Endothelial cell of umbilical vein (primary cell): Measurements from ENCODE around the gene NOXA1. TPM values are rescaled to one million over a fixed set of nuclear protein-coding genes. Genes with fewer than 3 reads are reported as not detected.
"Not testable (repeated sequence)": the region's sequence is repeated elsewhere in the genome, so short reads cannot be mapped to it uniquely, and the experiment has no call there.

Experiments
- BruUV-seq: library from RNA; stranded (reverse); fragments of 400-500 nt; replicated peaks from 2 replicates; lab custom pipeline; 2021; lab: Mats Ljungman, UMichigan
- CTCF ChIA-PET: fragments of 300-600, 350-600 bp; sonication (Branson Sonifier 250); formaldehyde crosslinking; loops from one replicate; lab custom pipeline; 2021; ENCODE audit warnings: antibody characterized with exemption, inconsistent platforms; lab: Charles Lee
- POLR2A ChIA-PET: fragments of 300-600, 350-600 bp; sonication (Branson Sonifier 250); formaldehyde crosslinking; loops from one replicate; lab custom pipeline; 2021; ENCODE audit warnings: antibody characterized with exemption, inconsistent platforms; lab: Charles Lee
- DNase-seq: peaks from one replicate; pipeline ENCODE4 v3.0.0-alpha.2; 2011; ENCODE audit warnings: low read depth, low spot score
- FAIRE-seq: peaks from 2 replicates; lab custom pipeline; 2011; peaks lifted over from hg19 to GRCh38; lab: Jason Lieb, UNC
- H2AFZ ChIP-seq: 2 replicates; pipeline ENCODE4 v1.6.0; 2012; ENCODE audit warnings: low read depth, low read length, control low read depth, inconsistent platforms
- H3K27ac ChIP-seq: 2 replicates; pipeline ENCODE4 v1.5.1; 2011; ENCODE audit warnings: low read depth, mild to moderate bottlenecking, control low read depth, low read length, moderate library complexity; ENCODE audit not compliant: insufficient read depth
- H3K27me3 ChIP-seq, 2 experiments: 2 replicates each; pipeline versions ENCODE4 v1.6.0 to v1.6.1; 2011; ENCODE audit warnings: low read length in 2 of 2, mixed read lengths in 1 of 2; ENCODE audit not compliant: control insufficient read depth in 2 of 2, insufficient read depth in 2 of 2
- H3K36me3 ChIP-seq, 2 experiments: 2 replicates in 1 of 2; 3 replicates in 1 of 2; pipeline ENCODE4 v1.5.1; 2011; ENCODE audit warnings: low read length in 2 of 2, mild to moderate bottlenecking in 1 of 2, moderate library complexity in 1 of 2; ENCODE audit not compliant: control insufficient read depth in 2 of 2, insufficient read depth in 2 of 2; ENCODE audit errors: extremely low read depth in 1 of 2
- H3K4me1 ChIP-seq: 3 replicates; pipeline ENCODE4 v1.5.1; 2011; ENCODE audit warnings: mild to moderate bottlenecking, low read length; ENCODE audit not compliant: control insufficient read depth, insufficient read depth; ENCODE audit errors: extremely low read depth
- H3K4me2 ChIP-seq: 2 replicates; pipeline ENCODE4 v1.6.1; 2011; ENCODE audit warnings: low read length, control low read depth, mixed read lengths; ENCODE audit not compliant: insufficient read depth
- H3K4me3 ChIP-seq, 3 experiments: fragments of 200-600 bp in 1 of 3; sonication (generic), shearing (Covaris generic) in 1 of 3; replicated peaks in 1 of 3; 2 replicates each; pipeline ENCODE4 v1.5.1; 2011 to 2016; ENCODE audit warnings: control low read depth in 3 of 3, low read length in 3 of 3, mild to moderate bottlenecking in 2 of 3, inconsistent platforms in 1 of 3, low read depth in 1 of 3, moderate library complexity in 1 of 3; ENCODE audit not compliant: insufficient read depth in 1 of 3
- H3K79me2 ChIP-seq: 2 replicates; pipeline ENCODE4 v1.6.0; 2012; ENCODE audit warnings: low read length, inconsistent platforms; ENCODE audit not compliant: control insufficient read depth, insufficient read depth
- H3K9ac ChIP-seq: replicated peaks from 2 replicates; pipeline ENCODE3; 2011; ENCODE audit warnings: low read length, control low read depth; ENCODE audit not compliant: insufficient read depth; ENCODE audit errors: extremely low read depth
- H3K9me1 ChIP-seq: replicated peaks from 3 replicates; pipeline ENCODE4 v1.6.0; 2011; ENCODE audit warnings: mild to moderate bottlenecking, low read length; ENCODE audit not compliant: control insufficient read depth, insufficient read depth; ENCODE audit errors: extremely low read depth
- H3K9me3 ChIP-seq: replicated peaks from 2 replicates; pipeline ENCODE4 v1.5.1; 2012; ENCODE audit warnings: low read length, inconsistent platforms; ENCODE audit not compliant: control insufficient read depth, insufficient read depth
- H4K20me1 ChIP-seq: replicated peaks from 2 replicates; pipeline ENCODE3; 2011; ENCODE audit warnings: mild to moderate bottlenecking, low read length; ENCODE audit not compliant: control insufficient read depth, insufficient read depth; ENCODE audit errors: extremely low read depth
- EZH2 ChIP-seq: IDR thresholded peaks from 2 replicates; pipeline ENCODE4 v1.6.1; 2012; ENCODE audit warnings: borderline replicate concordance, low read depth, mild to moderate bottlenecking, moderate library complexity, low read length, inconsistent platforms; ENCODE audit not compliant: severe bottlenecking
- FOS ChIP-seq: IDR thresholded peaks from 2 replicates; pipeline ENCODE4 v1.6.1; 2011; ENCODE audit warnings: mild to moderate bottlenecking, low read length, moderate library complexity, borderline replicate concordance; ENCODE audit not compliant: insufficient read depth
- GATA2 ChIP-seq: IDR thresholded peaks from 2 replicates; pipeline ENCODE4 v1.7.0; 2011; ENCODE audit warnings: low read depth, mild to moderate bottlenecking, moderate library complexity, mixed read lengths, low read length; ENCODE audit not compliant: insufficient read length, insufficient read depth
- JUN ChIP-seq: IDR thresholded peaks from 2 replicates; pipeline ENCODE4 v1.6.1; 2011; ENCODE audit warnings: borderline replicate concordance, low read depth; ENCODE audit not compliant: insufficient read length, insufficient read depth
- MYC ChIP-seq: IDR thresholded peaks from one replicate; pipeline ENCODE4 v1.6.1; 2011; ENCODE audit warnings: mild to moderate bottlenecking, low read depth, low read length
- POLR2A ChIP-seq: IDR thresholded peaks from 2 replicates; pipeline ENCODE4 v1.6.1; 2012; ENCODE audit warnings: low read depth, mild to moderate bottlenecking, control low read depth, low read length
- POLR2AphosphoS5 ChIP-seq: IDR thresholded peaks from 2 replicates; pipeline ENCODE4 v1.6.1; 2012; ENCODE audit warnings: low read depth, mild to moderate bottlenecking, control low read depth, low read length, moderate library complexity; ENCODE audit not compliant: insufficient read depth
- dilution Hi-C: fragments of 300-500 bp; cut with MboI; formaldehyde crosslinking; loops from one replicate; pipeline ENCODE4 v1.15.0; 2019; ENCODE audit warnings: low sequenced_read_pairs; ENCODE audit not compliant: extremely low pct_ligation_motif_present
- intact Hi-C: fragments of 100-400 bp; cut with micrococcal nuclease; formaldehyde crosslinking; loops from one replicate; pipeline ENCODE4 v1.10.0; 2022
- polyA plus RNA-seq, 4 experiments: library from polyadenylated mRNA; depleted of rRNA in 3 of 4; stranded (reverse) in 3 of 4; unstranded in 1 of 4; fragments of >200 nt; gene quantifications; 2 replicates each; pipeline versions ENCODE4 v1.2.1 to v1.2.3, GENCODE V29; 2011 to 2012; ENCODE audit warnings: missing spikeins in 1 of 4
- total RNA-seq: library from RNA; stranded (reverse); gene quantifications from 2 replicates; pipeline ENCODE4 v1.2.3, GENCODE V29; 2021
- TF ChIP-seq, protein P1 (sequence below), 2 donors: IDR thresholded peaks; 1 replicate in 1 of 2; 2 replicates in 1 of 2; pipeline ENCODE4 v1.5.1; 2011; ENCODE audit warnings: low read length in 2 of 2, mild to moderate bottlenecking in 2 of 2, moderate library complexity in 2 of 2, control low read depth in 1 of 2, inconsistent platforms in 1 of 2, low read depth in 1 of 2; ENCODE audit not compliant: insufficient read depth in 1 of 2; ENCODE audit errors: extremely low read depth in 1 of 2
- TF ChIP-seq, protein P2 (sequence below): IDR thresholded peaks from 2 replicates; pipeline ENCODE4 v1.6.1; 2011; ENCODE audit not compliant: insufficient read depth, insufficient read length

The NOXA1 gene
- total and polyA plus RNA-seq, 2 donors (not counting 3 experiments of a cell fraction or from before 2014, with no cell fraction given): 0.40 to 0.91 TPM

DNA sequence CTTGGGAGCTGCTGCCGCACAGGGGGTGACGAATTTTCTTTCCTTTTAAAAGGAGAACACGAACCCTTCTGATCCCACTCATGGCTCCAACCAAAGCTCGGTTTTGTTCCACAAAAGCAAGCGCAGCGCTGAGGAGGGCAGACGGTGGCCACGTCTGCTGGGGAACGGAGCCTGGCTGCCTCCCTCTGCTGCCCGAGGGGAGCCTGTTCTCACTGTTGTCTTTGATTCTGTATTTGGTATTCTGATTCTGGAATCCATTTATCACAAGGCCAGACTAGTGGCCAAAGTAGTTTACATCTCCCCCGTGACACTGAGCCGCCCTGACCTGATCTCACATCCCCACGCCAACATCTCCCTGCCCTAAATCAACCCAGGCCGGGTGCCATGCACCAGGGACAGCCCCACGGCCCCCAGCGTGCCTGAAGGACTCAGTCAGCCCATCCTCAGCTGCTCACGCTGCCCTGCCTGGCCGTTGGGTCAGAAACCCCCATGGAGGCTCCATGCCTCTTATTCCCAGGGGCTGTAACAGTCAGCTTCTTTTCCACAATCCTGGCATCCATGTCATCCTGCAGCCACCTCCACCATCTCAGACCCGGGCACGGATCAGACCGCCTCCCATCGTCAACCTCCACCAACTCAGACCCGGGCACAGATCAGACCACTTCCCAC is 42.7 kb downstream of the NOXA1 start:
- FAIRE-seq: no peak
- no peak for TF ChIP-seq POLR2AphosphoS5
- TF ChIP-seq FOS: no peak
- TF ChIP-seq EZH2: no peak
- TF ChIP-seq, protein P1, sequence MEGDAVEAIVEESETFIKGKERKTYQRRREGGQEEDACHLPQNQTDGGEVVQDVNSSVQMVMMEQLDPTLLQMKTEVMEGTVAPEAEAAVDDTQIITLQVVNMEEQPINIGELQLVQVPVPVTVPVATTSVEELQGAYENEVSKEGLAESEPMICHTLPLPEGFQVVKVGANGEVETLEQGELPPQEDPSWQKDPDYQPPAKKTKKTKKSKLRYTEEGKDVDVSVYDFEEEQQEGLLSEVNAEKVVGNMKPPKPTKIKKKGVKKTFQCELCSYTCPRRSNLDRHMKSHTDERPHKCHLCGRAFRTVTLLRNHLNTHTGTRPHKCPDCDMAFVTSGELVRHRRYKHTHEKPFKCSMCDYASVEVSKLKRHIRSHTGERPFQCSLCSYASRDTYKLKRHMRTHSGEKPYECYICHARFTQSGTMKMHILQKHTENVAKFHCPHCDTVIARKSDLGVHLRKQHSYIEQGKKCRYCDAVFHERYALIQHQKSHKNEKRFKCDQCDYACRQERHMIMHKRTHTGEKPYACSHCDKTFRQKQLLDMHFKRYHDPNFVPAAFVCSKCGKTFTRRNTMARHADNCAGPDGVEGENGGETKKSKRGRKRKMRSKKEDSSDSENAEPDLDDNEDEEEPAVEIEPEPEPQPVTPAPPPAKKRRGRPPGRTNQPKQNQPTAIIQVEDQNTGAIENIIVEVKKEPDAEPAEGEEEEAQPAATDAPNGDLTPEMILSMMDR (IDR thresholded peaks at IDR 0.05; ENCODE audit: extremely low read depth in 1 of 2, insufficient read depth in 1 of 2, low read depth in 1 of 2, low read length in 2 of 2): no peak
- no peak for TF ChIP-seq MYC
- TF ChIP-seq, protein P2, sequence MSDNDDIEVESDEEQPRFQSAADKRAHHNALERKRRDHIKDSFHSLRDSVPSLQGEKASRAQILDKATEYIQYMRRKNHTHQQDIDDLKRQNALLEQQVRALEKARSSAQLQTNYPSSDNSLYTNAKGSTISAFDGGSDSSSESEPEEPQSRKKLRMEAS: no peak
- no peak for TF ChIP-seq JUN
- TF ChIP-seq POLR2A: no peak
- TF ChIP-seq GATA2: no peak
- Histone ChIP-seq H3K36me3 (no peaks in the 10 kb centered on the region), H4K20me1 (no peaks in the 10 kb centered on the region), H3K9me3 (no peaks in the 10 kb centered on the region), H3K27me3 (peaks cover 2% of the 10 kb centered on the region in 2 experiments), H3K9me1 (no peaks in the 10 kb centered on the region), H3K4me3 (no peak overlapping the region), H3K4me2 (no peak overlapping the region), H2AFZ (no peak overlapping the region), H3K27ac (no peak overlapping the region), H3K4me1 (peaks cover 3% of the 10 kb centered on the region), H3K9ac (no peak overlapping the region), H3K79me2 (no peaks in the 10 kb centered on the region)
- dilution Hi-C loops: no loop called here
- ChIA-PET CTCF (no interaction called here), POLR2A (no interaction called here)
- BruUV-seq: no TSS peak
- intact Hi-C loops: no loop called here
- no peak for DNase-seq

- dilution Hi-C loops, H3K4me2 ChIP-seq, H2AFZ ChIP-seq, CTCF ChIA-PET, H3K4me1 ChIP-seq, FAIRE-seq, POLR2A ChIA-PET, DNase-seq, H3K27ac ChIP-seq, H3K79me2 ChIP-seq, H3K4me3 ChIP-seq, H3K27me3 ChIP-seq, H3K9me1 ChIP-seq, BruUV-seq, H4K20me1 ChIP-seq, H3K36me3 ChIP-seq, H3K9ac ChIP-seq, H3K9me3 ChIP-seq, intact Hi-C loops: not testable (repeated sequence)
Measured at GRCh38 chr9:137466389-137467085, 43.3 kb downstream of the NOXA1 start.
